Stimulated activated CD8-positive, alpha-beta memory T cell treated with anti-CD3 and anti-CD28 coated beads, Interleukin-15, amount 100 ng/mL, for 48 hours (primary cell): Measurements from ENCODE around the gene CPT1B.

Source experiments
- DNase-seq, 2 donors: peaks; one replicate each; pipeline ENCODE4 v3.0.0-alpha.2; 2020; ENCODE audit warnings: low read depth in 2 of 2

CPT1B gene

DNA sequence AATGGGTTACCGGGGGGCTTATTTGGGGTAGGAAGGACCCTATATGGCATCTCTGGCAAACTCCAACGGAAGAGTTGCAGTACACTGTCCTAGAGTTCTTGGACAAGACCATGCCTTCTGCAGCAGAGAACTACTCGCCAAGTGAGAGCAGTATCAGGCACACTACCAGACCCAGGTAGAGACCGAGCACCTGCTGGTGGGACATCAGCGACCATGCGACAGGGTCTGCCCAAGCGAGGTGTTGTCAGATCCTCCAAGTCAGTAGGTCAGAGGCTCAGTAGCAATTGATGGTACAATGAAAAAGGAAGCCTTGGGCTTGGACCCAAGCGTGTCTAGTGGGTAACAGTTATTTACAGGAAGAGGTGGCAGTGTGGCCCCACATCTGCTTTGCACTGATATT is 7.6 kb upstream of the CPT1B start:
- DNase-seq: no peak

- no peak for DNase-seq
Measured at GRCh38 chr22:50585238-50585637, 7.0 kb upstream of the CPT1B start.

GRCh38 chr22:50584106-50585096 is 6.2 kb upstream of the CPT1B start:
- no peak for DNase-seq

DNA sequence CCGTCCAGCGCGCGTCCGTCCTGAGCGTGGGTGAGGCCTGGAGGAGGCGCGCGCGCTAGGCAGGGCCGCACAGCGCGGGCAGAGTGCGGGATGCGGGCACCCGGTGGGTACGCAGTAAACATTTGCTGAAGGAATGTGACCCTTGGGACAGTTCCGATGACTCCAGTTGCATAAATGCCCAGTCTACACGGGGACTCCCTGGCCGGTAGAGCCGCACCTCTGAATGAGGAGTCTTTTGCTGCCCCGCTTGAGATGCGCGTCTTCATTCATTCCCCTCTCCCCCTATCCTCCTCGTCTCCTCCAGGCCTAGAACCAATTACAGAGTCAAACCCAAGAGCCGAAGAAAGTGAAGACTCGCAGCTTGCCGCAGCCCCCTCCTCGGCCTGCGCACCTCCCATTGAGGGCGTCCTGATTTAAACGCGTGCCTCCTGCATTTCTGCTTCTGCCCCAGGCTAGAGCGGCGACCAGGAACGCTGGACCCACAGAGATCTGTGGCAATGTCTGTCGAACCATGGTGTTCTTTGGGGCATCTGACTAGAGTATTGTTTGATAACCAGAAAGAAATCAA is 5.2 kb upstream of the CPT1B start:
- no peak for DNase-seq

GRCh38 chr22:50582493-50583293 is 4.5 kb upstream of the CPT1B start, which contains the start of gene CHKB:
CHKB (minus strand) TSS chr22:50582849; CDS start chr22:50582781, 68 bp downstream.
- peak; percentile 99 for DNase-seq

- peak in 1 of 2 donors; percentile 17 for DNase-seq
Measured at GRCh38 chr22:50581950-50582492, 3.8 kb upstream of the CPT1B start.

- DNase-seq: no peak
Measured at GRCh38 chr22:50581031-50581949, 3.1 kb upstream of the CPT1B start.

DNA sequence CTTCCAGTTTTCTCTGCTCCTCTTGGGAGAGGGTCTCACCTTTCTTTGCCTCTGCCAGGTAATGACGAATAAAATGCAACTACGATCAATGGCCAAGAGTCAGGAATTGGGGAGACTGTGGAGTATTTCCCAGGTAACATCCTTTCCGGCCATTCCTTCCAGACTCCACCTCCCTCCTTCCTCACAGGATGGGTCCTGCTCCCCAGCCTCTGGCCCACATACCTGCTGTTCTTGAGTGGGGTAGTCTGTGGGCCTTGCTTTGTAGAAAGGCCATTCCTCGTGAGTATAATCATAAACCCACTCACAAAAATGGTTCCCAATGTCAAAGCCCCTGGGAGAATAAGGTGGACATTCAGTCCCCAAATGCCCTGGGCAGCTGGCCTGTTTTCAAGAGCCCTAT is 1.5 kb upstream of the CPT1B start:
- no peak for DNase-seq

- no peak for DNase-seq
Measured at GRCh38 chr22:50578776-50579310, 616 bp upstream of the CPT1B start.

DNA sequence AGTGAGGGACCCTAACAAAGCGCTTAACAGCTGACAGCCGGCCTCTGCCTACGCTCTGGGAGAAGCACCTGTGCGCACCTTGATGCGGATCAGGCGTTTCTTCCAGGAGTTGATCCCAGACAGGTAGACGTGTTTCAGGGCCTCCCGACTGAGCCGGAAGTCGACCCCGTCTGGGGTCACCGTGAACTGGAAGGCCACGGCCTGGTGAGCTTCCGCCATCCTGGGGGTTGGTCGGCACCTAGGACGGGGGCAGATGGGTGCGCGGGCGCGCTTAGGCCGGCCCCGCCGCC is 585 bp downstream of the CPT1B start:
- no peak for DNase-seq

DNA sequence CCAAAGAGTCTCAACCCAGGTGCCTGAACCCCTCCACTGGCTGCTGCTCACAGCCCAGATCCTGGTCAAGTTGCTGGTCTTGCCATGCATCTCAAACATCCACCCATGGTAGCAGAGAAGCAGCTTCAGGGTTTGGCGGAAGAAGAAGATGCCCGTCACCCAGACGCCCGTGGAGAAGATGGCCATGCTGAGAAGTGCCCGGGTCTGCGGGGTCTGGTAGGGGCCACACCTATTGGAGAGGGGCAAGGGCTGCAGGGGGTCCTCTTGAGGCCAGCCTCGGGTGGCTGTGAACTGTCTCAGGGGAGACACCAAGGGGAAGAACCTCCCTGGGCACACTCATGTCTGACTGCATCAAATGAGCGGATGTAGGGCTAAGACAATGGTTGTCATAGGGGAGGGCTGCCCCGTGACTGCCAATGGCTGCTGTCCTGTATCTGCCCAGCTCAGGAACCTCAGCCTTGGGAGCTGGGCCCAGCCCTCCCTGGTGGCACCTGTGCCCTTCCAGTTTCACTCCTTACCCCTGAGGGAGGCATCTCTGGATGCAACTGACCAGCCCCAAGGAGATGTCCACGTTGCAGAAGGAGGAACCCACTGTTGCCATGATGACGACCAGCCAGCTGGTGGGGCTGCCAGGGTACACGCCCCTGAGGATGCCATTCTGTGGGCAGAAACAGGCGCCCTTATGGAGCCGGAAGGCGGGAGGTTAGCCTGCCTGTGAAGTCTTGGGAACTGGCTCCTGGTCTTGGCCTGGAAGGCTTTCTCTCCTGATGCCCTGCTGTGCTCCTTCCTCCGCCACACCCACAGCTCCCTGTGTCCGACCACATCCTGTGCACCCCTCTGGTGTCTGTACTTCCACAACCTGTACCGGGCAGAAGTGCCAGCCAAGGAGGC is 1.2 kb downstream of the CPT1B start:
- DNase-seq: no peak

DNA sequence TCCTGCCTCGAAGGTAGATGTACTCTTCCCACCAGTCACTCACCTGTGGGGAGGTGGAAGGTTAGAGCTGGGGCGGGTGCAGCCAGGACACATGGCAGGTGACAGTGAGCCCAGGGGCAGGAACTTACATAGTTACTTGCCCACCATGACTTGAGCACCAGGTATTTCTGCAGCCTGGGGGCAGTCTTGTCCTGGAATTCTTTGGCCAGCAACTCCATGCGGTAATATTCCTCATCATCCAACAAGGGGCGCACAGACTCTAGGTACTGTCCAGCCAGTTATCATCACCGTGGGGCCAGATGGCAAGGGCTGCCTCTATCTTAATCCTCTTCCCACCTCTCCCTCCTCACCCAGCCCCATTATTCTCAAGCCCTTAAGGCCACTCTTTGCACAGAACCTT is 2.2 kb downstream of the CPT1B start:
- no peak for DNase-seq

GRCh38 chr22:50575426-50575941 is 2.7 kb downstream of the CPT1B start:
- DNase-seq: no peak

GRCh38 chr22:50574383-50574755 is 3.9 kb downstream of the CPT1B start:
- no peak for DNase-seq

DNA sequence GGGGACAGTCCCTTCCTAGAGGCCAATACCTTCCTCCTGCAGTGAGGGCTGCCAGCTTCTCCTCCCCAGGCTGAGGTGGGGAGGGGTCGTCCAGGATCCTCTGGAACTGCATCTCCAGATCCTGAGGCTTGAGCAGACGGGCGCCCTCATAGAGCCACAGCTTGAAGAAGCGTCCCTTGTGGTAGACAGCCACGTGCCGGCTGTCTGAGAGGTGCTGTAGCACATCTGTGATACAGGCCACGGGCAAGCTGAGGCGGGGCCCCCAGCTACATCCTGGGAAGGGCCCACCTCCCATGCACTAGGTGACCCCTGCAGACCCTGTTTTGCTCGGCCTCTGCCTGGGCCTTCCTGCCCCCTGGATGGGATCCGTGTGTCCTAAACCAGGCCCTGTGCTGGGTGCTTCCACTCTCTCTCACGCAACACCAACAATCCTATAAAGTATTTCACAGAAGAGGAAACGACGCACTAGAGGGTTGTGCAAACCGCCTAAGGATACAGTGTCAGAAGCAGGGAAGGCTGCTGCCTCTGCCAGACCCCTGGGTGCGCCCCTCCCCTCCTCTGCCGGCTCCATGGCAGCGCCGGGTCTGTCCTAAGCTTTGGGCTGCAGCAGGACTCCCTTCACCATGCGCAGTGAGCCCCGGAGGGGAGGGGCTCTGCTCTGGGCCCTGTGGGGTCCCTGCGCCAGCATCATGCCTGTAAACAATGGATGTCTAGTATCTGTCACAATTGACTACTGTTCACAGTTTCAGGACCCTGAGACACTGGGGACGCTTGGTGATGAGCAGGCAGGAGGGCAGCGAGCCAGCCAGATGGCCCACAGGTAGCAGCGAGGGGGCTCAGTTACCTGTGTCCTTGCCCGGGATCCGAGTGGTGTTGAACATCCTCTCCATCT is 4.5 kb downstream of the CPT1B start:
- no peak for DNase-seq

DNA sequence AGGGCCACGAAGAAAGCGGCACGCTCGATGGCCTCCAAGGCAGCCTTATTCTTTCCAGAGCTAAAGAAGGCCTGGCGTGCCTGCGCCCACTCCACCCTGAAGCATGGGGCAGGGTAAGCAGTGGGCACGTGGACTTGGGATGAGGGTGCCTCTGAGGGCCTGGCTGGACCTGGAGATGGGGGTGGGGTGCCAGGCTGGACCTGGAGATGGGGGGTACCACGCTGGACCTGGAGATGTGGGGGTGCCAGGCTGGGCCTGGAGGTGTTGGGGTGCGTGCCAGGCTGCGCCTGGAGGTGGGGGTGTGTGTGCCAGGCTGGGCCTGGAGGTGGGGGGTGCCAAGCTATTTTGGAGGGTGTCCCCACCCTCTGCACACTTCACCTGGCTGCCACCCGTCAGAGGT is 5.3 kb downstream of the CPT1B start:
- no peak for DNase-seq

GRCh38 chr22:50571264-50572175 is 6.7 kb downstream of the CPT1B start:
- DNase-seq: no peak

- no peak for DNase-seq
Measured at GRCh38 chr22:50570861-50571260, 7.4 kb downstream of the CPT1B start.
